Activated CD4-positive, alpha-beta T cell treated with anti-CD3 and anti-CD28 coated beads, Interleukin-2, Interleukin-6, amounts not matched to agents 100 ng/mL and 50 ng/mL, durations not matched to agents 16 hours and 8 hours (primary cell): ENCODE measurements around the gene LGALS14.
"Not testable (repeated sequence)": the region's sequence is repeated elsewhere in the genome, so short reads cannot be mapped to it uniquely, and the experiment has no call there.

Experiments
- DNase-seq: peaks from one replicate; pipeline ENCODE4 v3.0.0-alpha.2; 2020

The LGALS14 gene, protein sequence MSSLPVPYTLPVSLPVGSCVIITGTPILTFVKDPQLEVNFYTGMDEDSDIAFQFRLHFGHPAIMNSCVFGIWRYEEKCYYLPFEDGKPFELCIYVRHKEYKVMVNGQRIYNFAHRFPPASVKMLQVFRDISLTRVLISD

DNA sequence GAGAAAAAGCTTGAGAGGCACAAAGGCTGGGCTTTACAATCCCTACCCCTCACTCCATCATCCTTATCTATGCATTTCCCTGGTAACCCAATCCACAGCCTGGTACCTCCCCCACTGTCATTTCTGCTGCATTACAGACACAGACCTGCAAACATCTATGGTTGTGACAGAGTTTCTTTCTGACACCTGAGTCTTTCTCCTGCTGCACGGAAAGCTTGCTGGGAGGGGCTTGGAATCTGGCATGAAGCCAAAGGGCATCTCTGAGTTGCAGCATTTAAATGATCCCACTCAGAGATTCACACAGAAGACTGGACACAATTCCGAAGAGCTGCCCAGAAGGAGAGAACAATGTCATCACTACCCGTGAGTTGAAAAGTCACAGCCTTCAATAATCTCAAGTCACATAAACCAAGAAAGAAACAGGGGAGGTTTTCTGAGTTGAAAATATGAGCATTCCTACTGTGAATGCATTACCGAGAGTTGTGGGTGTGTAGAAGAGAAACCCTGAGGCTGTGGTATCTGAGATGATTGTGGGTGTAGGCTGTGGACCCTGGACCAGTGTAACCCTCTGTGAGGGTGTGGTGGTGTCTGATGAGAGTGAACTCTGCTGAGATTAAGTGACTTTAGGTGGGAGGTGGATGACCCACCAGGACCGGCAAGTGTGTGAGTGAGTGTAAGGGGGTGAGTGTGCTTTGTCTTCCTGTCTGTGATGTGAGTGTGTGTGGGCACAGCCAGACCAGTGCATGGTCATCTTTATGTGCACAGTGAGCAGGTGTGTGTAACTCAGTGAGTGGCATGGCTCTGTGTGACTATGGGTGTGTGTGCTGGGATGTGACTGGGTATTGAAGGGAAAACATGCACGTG, at the start of gene LGALS14:
Gene LGALS14, plus strand, starts transcription at position 301 of the 864 bp plus-strand sequence. Its CDS starts 48 bp downstream, at position 349.
- DNase-seq: no peak

DNA sequence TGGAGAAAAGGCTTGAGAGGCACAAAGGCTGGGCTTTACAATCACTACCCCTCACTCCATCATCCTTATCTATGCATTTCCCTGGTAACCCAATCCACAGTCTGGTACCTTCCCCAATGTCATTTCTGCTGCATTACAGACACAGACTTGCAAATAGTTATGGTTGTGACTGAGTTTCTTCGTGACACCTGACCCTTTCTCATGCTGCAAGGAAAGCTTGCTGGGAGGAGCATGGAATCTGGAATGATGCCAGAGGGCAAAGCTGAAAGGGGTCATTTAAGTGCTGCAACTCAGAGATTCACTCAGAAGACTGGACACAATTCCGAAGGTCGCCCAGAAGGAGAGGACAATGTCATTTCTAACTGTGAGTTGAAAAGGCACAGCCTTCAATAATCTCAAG, 48.7 kb upstream of the LGALS14 start, which contains the start of gene LGALS16:
Gene LGALS16, plus strand, starts transcription at position 301 of the 400 bp plus-strand sequence. Its CDS starts 49 bp downstream, at position 350.
- no peak for DNase-seq

DNA sequence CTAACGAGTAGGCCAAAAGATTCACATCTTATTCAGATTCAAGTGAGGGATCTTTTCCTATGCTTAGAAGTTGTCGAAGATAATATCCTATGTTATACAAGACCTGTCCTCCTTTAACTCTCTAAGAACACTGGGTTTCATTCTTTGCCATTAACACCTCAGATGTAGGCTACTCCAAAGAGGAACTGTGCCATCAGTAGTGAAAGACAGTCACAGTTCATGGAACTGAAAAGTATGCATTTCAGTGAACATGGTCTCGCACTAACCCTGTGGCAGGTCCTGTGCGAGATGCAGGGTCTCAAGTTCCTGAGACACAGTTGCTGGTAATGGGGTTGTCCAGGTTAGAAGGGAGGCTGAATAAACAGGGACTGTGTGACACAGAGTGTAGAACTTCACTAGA, 44.5 kb upstream of the LGALS14 start:
- DNase-seq: no peak

DNA sequence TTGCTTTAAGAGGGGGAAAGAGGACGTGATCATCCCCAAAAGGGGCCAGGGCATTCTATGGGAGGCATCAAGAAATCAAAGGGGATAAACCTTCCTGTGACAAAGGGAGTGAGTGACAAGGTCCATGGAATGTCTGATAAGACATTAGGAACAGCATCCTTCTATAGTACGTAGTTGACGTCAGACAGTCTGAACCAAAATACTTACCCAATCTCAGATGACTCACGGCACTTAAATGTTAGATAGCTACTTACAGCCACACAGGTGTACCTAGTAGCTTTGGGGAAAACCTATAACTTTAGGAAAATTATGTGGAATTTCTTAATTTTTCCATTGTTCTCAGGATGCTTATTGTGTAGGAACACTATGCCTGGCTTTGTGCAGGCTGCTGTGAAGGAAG, 43.6 kb upstream of the LGALS14 start:
- DNase-seq: no peak

DNA sequence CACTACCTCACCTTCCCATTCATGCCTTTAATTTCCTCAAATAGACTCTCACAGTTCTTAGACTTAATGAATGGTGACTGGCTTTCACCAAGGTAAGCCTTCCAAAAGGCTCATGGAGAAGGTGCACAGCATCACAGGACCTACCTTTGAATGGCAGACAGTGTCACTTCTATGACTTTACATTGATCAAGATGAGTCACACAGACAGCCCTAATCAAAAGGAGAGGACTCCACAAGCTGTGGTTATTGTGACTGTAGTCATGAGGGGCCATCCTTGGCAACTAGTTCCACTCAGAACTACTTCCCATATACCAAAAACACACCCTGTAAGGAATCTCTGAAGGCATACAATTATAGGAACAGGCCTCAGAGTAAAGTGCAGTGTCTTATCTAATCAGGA, 42.7 kb upstream of the LGALS14 start:
- no peak for DNase-seq

DNA sequence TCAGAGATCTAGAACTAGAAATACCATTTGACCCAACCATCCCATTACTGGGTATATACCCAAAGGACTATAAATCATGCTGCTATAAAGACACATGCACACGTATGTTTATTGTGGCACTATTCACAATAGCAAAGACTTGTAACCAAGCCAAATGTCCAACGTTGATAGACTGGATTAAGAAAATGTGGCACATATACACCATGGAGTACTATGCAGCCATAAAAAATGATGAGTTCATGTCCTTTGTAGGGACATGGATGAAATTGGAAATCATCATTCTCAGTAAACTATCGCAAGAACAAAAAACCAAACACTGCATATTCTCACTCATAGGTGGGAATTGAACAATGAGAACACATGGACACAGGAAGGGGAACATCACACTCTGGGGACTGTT, 34.4 kb upstream of the LGALS14 start:
- not testable (repeated sequence) for DNase-seq

DNA sequence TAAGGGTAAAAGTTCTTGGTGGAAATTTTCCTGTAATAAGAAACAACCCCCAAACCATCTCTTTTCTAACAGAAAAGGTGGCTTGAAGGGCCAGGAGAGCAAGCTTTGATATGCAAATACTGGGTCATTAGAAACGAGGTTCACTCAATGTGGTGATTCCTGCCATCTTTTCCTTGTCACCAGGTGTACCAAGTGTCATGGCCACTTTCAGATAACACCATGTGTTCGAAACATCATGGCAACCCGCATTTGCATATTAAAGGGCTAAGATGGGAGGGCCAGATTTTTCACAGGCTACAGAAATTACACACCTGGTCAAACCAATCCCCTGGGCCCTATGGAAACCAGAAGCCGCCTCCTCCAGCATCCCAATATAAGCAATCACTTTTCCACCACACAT, 33.3 kb upstream of the LGALS14 start:
- DNase-seq: no peak

DNA sequence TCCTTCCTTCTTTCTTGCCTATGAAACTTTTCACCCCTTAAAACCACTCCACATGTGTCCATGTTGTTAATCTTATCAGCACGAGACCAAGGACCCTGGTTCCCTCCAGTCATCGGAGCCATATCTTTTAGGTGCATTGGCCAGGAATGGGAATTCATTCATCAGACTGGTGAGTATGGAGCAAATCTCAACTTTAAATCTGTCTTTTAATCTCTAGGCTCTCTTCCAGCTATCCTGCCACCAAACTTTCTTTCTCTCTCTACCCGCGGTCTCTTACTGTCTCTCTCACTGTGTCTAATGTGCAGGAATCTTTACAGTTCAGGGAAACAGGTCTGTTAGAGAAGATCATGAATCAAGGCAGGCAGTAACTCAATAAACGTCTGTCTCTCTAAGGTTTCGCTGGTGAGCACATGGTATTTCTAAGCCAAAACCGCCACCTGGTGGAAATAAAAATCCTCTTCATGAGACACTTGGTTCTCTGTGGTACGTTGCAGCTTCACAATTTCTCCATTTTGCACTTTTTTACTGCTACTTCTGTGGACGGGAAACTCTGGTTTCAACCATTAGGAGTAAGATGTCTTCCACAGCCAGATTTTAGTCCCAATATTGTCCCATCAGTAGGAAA, 32.4 kb upstream of the LGALS14 start:
- peak; percentile 79 for DNase-seq

DNA sequence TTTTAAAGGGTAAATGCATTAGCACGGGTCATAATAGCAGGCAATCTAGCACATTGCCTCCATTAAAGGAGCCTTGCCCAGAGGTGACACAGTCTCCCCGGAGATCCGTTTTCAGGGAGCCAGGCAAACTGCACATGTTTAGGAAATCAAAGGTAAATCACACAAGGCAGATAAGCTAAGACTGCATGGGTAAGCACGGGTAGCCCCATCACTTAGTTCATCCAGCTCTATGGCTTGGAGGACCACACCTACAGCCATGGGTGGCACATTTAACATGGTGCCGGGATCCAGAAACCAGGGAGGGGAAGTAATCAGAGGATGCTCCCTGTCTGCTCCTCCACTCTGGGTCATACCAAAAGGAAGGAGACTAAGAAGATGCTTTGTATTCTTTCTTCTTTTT, 31.8 kb upstream of the LGALS14 start:
- DNase-seq: no peak

DNA sequence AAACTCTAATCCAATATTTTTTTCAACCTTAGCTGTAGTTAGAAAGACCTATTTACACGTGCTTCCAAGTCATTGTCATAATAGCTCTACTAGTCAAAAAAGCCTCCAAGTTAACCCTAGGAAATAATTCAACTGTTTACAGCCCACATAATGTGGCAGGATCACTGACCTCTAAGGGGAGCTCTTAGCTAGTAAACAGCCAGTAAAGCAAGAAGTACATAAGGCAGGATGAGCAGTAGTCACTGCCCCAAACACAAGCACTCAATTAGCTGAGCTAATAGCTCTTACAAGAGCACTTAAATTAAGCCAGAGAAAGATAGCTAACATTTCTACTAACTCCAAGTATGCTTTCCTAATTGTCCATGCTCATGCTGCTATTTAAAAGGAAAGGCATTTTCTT, 30.4 kb upstream of the LGALS14 start:
- DNase-seq: peak; percentile 59

DNA sequence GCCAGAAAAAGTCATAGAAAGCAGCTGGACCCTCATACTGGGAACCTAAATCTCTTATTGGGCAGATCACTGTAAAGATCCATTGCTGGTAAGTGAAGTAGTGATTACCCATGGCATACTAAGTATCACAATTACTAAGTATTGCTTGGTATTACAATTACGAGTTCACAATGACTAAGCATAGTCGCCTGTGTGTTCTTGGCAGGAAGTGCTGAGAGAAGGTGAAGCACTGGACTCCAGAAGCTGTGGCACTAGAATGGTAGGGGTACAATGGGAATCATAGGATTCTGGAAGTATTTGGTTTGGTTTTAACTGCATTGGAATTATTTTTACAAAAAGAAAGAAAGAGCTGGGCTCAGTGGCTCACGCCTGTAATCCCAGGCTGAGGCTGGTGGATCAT, 28.3 kb upstream of the LGALS14 start:
- DNase-seq: peak; percentile 87

DNA sequence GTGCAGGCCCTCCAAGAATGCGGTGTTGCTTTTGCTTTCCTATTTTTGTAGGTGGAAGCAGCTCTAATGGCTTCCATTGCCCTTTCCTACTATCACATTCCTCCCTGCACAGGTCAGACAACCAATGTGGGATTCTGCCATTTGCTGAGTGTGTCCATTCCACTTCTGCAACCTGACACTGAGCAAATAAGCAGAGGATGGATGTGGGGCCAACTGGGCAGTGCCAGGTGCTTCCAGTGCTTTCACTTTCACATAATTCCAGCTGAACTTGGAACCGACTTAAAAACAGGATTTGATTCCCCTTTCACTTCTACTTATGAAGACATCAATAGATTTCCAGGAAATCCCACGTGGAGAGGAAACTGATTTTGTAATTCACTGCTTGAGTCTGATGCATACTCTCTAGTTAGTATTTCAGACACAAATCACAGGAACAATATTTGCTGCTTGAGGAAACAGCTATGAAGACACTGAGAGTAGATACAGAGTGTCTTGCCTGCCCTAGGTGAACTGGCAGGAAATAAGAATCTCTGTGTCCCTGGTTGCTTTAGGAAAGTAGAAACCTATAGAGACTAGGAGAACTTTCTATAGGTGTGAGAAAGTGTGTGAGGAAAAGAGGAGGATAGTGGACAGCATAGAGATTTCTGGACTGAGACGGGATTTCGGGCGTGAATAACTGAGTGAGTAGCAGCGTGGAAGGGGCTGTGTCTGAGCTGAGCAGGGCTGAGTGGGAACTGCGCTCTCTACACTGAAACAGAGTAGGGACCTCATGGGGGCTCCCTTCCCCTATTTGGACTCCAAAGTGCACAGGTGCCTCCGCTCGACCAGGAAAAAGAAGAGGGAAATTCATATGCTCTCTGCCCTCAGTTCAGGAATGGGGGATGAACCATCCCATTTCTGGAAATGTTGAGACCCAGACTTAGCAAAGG, 26.1 kb upstream of the LGALS14 start:
- peak; percentile 19 for DNase-seq

DNA sequence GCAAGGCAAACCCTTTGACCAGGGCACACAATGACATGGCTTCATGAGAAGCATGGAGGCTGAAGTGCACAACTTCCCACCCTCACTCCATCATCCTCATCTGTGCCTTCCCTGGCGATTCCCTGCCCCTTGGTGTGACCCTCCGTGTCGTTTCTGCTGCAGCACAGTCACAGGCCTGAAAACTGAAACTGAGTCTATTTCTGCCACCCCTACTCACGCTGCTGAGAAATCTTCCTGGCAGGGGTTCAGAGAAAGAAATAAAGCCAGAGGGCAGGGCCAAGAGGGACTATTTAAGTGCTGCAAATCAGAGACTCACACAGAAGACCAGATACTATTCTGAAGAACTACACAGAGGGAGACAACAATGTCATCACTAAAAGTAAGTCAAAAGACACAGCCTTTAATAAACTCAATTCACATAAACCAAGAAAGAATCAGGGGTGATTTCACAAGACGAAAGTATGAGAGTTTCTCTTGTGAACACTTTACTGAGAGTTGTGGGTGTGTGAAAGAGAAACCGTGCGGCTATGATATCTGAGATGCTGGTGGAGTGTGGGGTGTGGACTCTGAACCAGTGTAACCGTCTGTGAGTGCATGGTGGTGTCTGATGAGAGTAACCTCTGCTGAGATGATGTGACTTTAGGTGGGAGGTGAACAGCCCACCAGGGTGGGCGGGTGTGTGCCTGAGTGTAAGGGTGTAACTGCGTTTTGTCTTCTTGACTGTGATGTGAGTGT, 25.1 kb upstream of the LGALS14 start:
- DNase-seq: peak; percentile 79

DNA sequence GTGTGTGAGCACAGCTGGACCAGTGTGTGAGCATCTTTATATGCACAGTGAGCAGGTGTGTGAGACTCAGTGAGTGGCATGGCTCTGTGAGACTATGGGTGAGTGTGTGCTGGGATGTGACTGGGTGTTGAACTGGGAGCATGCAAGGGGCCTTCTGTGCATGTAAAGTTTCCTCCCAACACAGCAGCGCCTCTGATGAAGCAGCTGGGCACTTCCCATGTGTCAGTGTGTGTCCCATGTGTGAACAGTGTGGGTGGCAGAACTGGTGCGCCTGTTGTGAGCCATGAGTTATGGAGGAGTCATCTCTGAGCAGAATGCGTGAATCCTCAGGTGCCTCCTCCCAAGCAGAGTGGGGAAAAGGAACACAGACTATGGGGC, 24.5 kb upstream of the LGALS14 start:
- peak; percentile 42 for DNase-seq

DNA sequence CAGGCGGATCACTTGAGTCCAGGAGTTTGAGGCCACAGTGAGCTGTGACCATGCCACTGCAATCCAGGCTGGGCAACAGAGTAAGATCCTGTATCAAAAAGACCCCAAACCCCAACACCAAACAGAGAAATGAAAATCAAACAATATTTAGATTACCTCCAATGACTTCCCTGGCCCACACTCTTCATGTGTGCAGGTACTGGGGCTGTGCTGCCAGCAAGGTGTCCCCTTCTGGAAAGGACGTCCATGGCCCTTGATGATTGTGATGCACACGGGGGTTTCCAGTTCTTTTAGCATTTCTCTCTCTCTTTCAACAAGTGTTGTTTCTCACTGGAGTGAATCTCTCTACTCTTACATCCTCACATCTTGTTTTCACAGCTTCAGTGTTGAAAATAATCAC, 23.7 kb upstream of the LGALS14 start:
- no peak for DNase-seq

DNA sequence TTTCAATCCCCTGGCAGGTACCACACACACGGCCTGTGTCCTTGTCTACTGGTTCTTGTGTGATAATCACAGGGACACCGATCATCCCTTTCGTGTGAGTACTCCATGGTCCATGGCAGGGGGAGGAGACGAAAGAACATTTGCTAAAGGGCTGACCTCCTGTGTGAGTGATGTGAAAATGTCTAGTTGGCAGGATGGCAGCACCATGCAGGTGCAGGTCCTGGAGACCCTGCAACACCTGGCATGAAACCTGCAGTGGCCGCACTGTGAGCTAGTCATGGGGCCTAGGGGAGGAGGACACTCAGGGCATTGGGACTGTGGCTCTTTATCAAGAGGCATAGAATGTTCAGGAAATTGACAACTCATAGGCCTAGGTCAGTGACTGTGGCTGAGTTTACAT, 22.9 kb upstream of the LGALS14 start:
- no peak for DNase-seq

DNA sequence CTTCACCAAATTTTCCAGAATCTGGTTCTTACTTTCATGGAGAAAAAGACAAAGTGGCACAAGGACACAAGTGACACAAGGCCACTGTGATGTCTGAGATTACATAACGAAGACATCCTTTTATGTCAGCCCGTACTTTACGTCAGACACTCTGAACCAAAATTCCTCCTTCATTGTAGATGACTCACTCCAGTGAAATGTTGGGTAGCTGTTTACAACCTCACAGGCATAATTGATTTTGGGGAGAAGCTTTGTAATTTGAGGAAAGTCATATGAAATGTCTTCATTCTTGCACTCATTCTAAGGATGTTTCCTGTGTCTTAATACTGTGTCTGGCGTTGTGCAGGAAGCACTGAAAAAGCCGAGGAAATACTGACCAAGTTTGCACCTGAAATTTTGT, 20.0 kb upstream of the LGALS14 start:
- DNase-seq: no peak

DNA sequence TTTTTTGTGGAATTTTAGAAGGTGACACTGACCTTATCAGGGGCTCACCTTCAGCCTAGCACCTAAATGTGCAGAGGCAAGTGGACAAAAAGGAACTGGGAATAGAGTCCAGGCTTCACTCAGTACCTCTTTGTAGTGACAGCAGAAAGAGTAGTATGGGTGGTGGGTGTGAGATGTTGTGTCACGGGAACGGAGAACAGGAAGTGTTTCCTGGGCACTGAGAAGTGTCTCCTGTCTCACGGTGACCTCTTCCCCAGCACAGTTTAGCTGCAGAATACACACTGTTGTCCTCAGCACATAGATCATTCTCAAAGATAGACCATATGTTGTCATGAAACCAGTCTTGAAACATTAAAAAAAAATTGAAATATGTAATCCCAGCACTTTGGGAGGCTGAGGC, 17.5 kb upstream of the LGALS14 start:
- no peak for DNase-seq

DNA sequence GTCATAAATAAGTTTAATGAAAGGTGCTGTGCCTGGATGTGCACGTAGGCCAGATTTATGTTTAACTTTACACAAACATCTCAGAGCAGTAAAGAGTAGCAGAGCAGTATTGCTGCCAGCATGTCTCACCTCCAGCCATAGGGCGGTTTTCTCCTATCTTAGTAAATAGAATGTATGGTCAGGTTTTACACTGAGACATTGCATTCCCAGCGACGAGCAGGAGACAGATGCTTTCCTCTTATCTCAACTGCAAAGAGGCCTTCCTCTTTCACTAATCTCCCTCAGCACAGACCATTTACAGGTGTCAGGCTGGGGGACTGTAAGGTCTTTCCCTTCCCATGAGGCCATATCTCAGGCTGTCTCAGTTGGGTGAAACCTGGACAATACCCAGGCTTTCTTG, 15.6 kb upstream of the LGALS14 start:
- not testable (repeated sequence) for DNase-seq

DNA sequence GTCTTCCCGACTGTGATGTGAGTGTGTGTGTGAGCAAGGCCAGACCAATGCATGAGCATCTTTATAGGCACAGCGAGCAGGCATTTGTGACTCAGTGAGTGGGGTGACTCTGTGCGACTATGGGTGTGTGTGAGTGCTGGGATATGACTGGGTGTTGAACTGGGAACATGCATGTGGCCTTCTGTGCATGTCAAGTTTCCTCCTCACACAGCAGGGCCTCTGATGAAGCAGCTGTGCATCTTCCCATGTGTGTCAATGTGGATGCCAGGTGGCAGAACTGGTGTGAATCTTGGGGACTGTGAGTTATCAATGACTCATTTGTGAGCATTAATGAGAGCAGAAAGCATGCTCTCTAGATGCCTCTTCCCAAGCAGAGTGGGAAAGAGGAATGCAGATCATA, 12.1 kb upstream of the LGALS14 start:
- no peak for DNase-seq

DNA sequence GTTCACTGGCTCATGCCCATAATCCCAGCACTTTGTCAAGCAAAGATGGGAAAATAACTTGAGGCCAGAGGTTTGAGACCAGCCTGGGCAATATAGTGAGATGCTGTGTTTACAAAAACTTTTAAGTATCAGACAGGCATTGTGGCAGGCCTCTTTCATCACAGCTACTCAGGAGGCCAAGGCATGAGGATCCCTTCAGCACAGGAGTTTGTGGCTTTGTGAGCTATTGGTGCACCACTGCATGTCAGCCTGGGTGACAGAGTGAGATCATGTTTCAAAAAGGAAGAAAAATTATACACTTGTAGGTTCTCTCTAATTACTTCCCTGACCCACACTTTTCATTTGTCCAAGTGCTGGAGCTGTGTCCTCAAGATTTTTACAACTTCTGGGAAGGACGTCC, 11.5 kb upstream of the LGALS14 start:
- DNase-seq: no peak

DNA sequence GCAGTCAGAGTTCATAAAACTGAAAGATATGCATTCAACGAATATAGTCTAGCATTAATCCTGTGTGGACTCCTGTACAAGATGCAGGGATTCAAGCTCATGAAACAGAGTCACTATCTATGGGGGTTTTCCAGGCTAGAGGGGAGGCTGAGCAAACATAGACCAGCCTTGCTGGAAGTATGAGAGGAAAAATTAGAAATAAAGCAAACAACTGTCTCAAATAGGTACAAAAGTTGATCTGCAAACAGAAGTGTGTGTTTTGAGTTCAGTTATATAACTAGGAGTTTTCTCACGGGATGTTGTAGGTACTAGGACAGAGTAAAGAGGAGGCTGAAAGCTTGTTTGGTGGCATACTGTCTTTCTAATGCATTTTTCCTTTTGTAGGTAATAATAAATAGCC, 8.5 kb upstream of the LGALS14 start:
- no peak for DNase-seq
